Measurements from ENCODE around the gene DPPA2. TPM values are rescaled to one million over a fixed set of nuclear protein-coding genes. Genes with fewer than 3 reads are reported as not detected.

Gene DPPA2
- total RNA-seq, 1 experiment from 2014 or later = not detected

GRCh38 chr3:109278141-109278540 lies 38.2 kb downstream of the DPPA2 start:
- H3K9me3 ChIP-seq (ENCODE audit: control insufficient read depth, insufficient read depth, low read depth, low read length) = no peaks in the 10 kb centered on the region
- H3K27ac ChIP-seq (ENCODE audit: low read length) = no peak overlapping the region
- no peak for DNase-seq (ENCODE audit: low read depth, low spot score)
- TF ChIP-seq SIN3A (IDR thresholded peaks at IDR 0.05; ENCODE audit: borderline replicate concordance, insufficient read depth, low read depth, low read length) (no peak), TCF7L2 (IDR thresholded peaks at IDR 0.05; ENCODE audit: low read depth, low read length) (no peak), POLR2AphosphoS5 (IDR thresholded peaks at IDR 0.05; ENCODE audit: low read depth, low read length) (no peak)
- TF ChIP-seq, protein P1, sequence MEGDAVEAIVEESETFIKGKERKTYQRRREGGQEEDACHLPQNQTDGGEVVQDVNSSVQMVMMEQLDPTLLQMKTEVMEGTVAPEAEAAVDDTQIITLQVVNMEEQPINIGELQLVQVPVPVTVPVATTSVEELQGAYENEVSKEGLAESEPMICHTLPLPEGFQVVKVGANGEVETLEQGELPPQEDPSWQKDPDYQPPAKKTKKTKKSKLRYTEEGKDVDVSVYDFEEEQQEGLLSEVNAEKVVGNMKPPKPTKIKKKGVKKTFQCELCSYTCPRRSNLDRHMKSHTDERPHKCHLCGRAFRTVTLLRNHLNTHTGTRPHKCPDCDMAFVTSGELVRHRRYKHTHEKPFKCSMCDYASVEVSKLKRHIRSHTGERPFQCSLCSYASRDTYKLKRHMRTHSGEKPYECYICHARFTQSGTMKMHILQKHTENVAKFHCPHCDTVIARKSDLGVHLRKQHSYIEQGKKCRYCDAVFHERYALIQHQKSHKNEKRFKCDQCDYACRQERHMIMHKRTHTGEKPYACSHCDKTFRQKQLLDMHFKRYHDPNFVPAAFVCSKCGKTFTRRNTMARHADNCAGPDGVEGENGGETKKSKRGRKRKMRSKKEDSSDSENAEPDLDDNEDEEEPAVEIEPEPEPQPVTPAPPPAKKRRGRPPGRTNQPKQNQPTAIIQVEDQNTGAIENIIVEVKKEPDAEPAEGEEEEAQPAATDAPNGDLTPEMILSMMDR (IDR thresholded peaks at IDR 0.05) = no peak
- CTCF ChIA-PET = no interaction called here
- no peaks in the 10 kb centered on the region for H3K27me3 ChIP-seq (ENCODE audit: control insufficient read depth, insufficient read depth, low read length)
- POLR2A ChIA-PET = no interaction called here
- no peaks in the 10 kb centered on the region for H3K4me1 ChIP-seq (ENCODE audit: control insufficient read depth, insufficient read depth, low read length)
- ATAC-seq = no peak
- in situ Hi-C loops (cut with HindIII; ENCODE audit: low pct_unique_long_range_greater_than_20kb, low sequenced_read_pairs) (no loop called here), intact Hi-C loops (cut with micrococcal nuclease; ENCODE audit: unreplicated experiment) (loop anchor here (5.0 to 10.0 kb wide), 3 partner anchors 87 to 1037 kb away; no protein-coding TSS in a partner anchor)
- H3K4me3 ChIP-seq (ENCODE audit: low read depth in 2 of 2, low read length in 2 of 2) = no peak overlapping the region
- H3K36me3 ChIP-seq (ENCODE audit: control insufficient read depth, insufficient read depth, low read length) = no peaks in the 10 kb centered on the region
- BruUV-seq (replicated peaks) = no TSS peak

- Histone ChIP-seq H3K27ac (ENCODE audit: low read length) (no peak overlapping the region), H3K4me3 (ENCODE audit: low read depth in 2 of 2, low read length in 2 of 2) (no peak overlapping the region), H3K4me1 (ENCODE audit: control insufficient read depth, insufficient read depth, low read length) (no peaks in the 10 kb centered on the region), H3K9me3 (ENCODE audit: control insufficient read depth, insufficient read depth, low read depth, low read length) (no peaks in the 10 kb centered on the region), H3K36me3 (ENCODE audit: control insufficient read depth, insufficient read depth, low read length) (no peaks in the 10 kb centered on the region), H3K27me3 (ENCODE audit: control insufficient read depth, insufficient read depth, low read length) (no peaks in the 10 kb centered on the region)
- CTCF ChIA-PET = interaction anchor here (0.6 to 1.2 kb wide), 3 partner anchors 123 to 836 kb away, joined by 3 to 6 read pairs (median 4); no protein-coding TSS in a partner anchor
- intact Hi-C loops (cut with micrococcal nuclease; ENCODE audit: unreplicated experiment) = loop anchor here (5.0 to 10.0 kb wide), 3 partner anchors 89 to 1039 kb away; no protein-coding TSS in a partner anchor
- POLR2A ChIA-PET = interaction anchor here (0.7 kb wide), 1 partner anchor 29 kb away, joined by 4 read pairs; no protein-coding TSS in a partner anchor
- peak; percentile 5 for DNase-seq (ENCODE audit: low read depth, low spot score)
- no TSS peak for BruUV-seq (replicated peaks)
- in situ Hi-C loops (cut with HindIII; ENCODE audit: low pct_unique_long_range_greater_than_20kb, low sequenced_read_pairs) = no loop called here
- no peak for TF ChIP-seq SIN3A (IDR thresholded peaks at IDR 0.05; ENCODE audit: borderline replicate concordance, insufficient read depth, low read depth, low read length)
- no peak for TF ChIP-seq TCF7L2 (IDR thresholded peaks at IDR 0.05; ENCODE audit: low read depth, low read length)
- TF ChIP-seq POLR2AphosphoS5 (IDR thresholded peaks at IDR 0.05; ENCODE audit: low read depth, low read length) = no peak
- TF ChIP-seq REST (IDR thresholded peaks at IDR 0.05; ENCODE audit: insufficient read depth in 1 of 2, low read depth in 2 of 2, low read length in 1 of 2) = no peak
- TF ChIP-seq, protein P1 (IDR thresholded peaks at IDR 0.05) = peak; percentile 93
- peak; percentile 76 for ATAC-seq
Measured at GRCh38 chr3:109275702-109276293, 40.5 kb downstream of the DPPA2 start.

Measured in Panc1 (cell line).